HG03135 (cell line): Measurements from ENCODE around the gene APOM.

Source experiments
- ATAC-seq: cut with Tn5 transposase; IDR thresholded peaks from one replicate; pipeline ENCODE4 v1.9.1; 2021; ENCODE audit warnings: mild to moderate bottlenecking, moderate library complexity; ENCODE audit not compliant: unreplicated experiment

APOM gene

GRCh38 chr6:31676322-31676903 is 20.7 kb downstream of the APOM start:
- no peak for ATAC-seq

- no peak for ATAC-seq
These were observed 21.2 kb downstream of the APOM start for GRCh38 chr6:31676904-31677303.

DNA sequence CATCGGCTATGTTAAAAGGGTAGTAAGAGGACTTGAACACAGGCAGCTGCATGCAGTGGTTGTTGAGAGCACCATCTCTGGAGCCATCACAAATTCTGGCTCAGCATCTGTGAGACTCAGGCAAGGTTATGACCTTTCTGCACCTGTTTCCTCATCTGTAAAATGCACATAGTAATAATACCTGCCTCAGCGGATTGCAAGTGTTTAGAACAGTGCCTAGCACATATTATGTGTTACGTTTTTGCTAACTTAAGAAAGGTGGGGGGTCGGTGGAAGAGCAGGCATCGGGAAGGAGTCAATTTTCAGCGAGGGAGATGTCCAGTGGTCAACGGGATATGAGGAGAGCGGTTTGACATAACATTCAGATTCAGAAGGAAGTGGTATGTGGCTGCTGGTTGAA is 22.3 kb downstream of the APOM start:
- ATAC-seq: no peak

DNA sequence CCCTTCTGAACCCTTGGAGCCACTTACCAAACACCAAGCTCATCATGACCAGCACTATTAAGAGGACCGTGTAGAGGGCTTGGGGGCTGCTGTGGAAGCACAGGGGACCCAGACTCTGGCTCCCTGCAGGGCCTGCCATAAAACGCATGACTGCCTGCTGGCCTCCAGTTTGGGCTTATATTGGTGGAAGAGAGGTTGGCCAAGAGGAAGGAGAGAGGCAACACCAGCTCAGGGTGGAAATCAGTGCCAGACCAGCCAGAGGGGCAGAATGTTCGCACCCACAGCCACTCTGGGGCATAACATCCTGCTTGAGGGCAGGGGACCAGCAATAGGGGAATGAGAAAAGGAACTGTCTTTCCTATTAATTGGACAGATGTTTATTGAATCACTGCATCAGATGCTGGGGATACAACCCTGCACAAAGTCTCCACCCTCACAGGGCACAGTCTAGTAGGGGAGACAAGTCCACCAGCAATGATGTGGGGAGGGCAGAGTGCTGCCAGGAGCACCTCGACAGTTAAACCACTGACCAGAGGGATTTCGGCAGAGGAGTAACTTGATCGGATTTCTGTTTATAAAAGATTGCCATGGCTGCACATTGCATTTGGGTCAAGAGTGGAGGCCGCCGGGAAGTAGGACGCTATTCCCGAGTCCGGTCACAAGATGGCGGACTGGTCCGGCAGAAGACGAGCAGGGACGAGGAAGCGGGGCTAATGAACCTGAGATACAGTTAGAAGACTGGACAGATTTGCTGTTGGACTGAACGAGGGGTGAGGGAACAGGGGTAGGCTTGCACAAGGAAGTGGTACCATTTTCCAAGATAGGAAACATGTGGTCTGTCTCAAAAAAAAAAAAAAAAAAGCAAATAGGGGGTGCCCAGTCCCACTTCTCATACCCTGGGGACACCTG is 24.8 kb downstream of the APOM start, which contains the start of gene LY6G5C:
Gene LY6G5C (minus strand): TSS at position 842 of the 909 bp plus-strand sequence. CDS start 694 bp downstream, at position 148.
- ATAC-seq: no peak

DNA sequence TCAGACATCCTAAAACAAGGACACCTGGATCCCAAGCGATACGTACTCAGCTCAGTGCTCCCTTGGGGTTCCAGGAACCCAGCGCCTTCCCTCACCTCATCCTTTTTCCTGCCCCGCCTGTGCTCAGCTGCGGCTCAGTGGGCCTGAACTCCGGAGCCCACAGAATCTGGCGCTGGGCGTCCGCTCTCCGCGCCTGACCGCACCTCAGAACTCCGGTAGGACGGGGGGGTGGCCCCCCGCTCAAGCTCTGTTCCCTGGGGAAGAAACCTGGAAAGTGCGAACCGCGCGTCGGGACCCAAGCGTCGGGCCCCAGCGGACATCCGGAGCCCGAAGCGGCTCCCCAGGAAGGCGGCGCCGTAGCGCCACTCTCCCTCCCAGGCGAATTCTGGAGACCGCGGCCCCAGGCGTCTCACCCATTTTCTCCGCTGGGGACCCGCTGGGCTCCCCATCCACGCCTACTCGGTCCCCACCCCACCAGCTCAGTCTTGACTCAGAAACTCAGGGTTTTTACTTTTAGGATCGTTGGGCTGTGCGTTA is 25.5 kb downstream of the APOM start:
- ATAC-seq: no peak

DNA sequence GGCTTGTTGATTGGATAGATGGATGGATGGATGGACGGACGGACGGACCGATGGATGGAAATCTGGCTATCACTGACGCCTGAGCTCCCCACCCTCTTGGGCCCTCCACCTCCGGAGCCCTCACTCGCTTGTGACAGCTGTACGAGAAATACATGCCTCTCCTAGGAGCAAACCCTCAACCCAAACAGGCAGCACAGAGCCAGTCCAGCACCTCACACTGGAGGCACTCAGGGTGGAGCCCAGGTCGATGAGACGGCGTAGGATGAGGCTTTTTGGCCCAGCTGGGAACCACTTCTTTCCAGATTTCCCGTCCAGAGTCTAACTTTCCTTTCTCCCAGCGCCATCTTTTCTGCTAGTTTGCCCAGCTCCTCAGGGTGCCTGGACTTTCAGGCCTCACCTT is 27.9 kb downstream of the APOM start:
- no peak for ATAC-seq

GRCh38 chr6:31686483-31686882 is 30.8 kb downstream of the APOM start:
- no peak for ATAC-seq

DNA sequence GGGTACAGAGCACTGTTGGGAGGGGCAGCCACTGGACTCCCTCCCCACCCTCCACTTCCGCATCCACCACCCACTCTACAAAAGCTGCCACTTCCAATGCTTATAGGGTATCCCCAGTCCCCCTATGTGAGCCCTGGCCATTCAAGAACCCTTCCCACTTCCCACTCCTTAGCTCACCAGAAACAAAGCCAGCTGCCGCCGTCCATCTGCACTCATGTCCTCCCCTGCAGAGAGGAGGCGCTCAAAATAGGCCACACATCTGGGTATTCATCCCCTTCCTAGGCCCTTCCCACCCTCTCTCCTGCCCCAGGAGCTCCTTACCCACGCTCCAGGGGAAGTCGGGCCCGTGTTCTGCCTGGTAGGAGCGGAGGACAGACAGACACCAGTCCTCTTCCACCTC is 31.6 kb downstream of the APOM start:
- no peak for ATAC-seq

GRCh38 chr6:31687860-31688693 is 32.4 kb downstream of the APOM start:
- ATAC-seq: no peak

DNA sequence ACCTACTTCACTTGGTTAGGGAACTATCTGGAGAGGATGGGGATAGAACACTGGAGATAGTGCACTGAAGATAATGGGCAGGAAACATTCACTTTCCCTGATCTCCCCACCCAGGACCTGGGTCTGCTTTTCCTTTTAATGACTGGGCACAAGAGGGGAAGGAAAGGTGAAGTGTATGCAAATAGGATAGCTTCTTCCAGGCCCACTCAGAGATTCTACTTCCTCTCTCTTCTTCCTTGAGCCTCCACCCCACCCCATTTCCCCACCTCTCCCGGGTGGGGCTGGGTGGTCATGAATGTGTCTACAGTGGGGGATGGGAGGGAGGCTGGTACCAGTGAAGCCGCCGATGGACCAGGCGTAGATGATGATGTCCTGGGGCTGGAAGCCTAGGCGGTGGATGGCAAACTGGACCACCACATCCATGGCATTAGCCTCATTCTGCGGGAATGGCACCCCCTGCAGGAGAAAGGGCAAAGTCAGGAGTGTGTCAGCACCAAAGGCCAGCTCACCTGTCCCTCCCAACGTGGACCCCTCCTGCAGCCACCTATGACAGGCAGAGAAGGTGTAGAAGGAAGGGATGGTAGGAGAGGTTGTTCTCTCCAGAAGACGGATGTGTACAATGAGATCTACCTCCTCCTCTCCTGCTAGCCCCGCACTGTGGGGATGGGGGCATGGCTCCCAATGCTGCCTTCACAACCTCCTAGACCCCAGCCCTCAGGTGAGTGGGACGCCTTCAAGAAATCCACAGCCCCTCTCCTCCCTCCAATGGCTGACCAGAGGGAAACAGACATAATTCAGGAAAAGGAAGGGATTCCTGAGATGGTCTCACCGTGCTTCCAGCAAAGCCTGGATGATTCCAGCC is 33.8 kb downstream of the APOM start:
- no peak for ATAC-seq

- ATAC-seq: no peak
These were observed 34.8 kb downstream of the APOM start for GRCh38 chr6:31690231-31691077.

- no peak for ATAC-seq
These were observed 35.4 kb downstream of the APOM start for GRCh38 chr6:31691078-31691463.

DNA sequence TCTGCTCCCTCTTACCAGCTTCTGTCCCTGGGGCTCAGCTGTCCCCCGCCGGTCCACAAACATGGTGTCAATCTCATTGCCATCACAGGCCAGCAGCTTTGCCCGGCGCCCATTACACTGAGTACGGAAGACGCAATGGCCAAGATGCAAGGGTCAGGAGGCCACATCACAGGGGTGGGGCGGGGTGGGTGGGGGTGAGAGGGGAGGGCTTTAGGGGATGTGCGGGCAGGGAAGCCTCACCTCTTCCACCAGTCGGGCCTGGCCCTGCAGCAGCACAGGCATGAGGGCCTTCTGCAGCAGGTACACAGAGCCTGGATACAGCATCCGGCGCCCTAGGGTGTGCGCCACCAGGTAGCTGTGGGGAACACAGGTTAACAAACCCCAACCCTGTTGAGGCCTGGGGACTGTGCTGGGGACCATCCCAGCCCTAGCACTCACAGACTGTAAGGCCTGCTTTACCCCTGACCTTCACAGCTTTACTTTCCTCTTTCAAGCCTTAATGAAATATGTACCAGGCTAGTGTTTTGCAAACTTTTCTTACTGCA is 35.9 kb downstream of the APOM start:
- no peak for ATAC-seq

- no peak for ATAC-seq
These were observed 36.7 kb downstream of the APOM start for GRCh38 chr6:31692353-31692752.

DNA sequence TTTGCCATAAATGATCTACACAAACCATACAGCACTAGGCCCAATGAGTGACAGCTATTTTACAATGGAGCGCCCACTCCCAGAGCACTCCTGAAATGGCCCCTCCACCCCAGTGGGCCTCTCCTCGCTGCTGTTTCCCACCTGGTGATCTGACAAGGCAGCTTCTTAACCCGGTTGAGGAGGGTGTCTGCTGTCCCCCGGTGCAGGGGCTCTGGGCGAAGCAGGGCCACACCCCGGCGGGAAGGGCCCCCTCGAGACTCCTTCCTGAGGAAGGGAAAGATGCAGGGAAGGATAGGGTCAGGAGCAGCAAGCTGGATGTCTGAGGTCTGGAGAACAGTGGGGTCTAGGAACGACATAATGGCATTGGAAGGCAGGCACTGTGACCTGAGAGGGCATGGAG is 37.2 kb downstream of the APOM start:
- no peak for ATAC-seq

DNA sequence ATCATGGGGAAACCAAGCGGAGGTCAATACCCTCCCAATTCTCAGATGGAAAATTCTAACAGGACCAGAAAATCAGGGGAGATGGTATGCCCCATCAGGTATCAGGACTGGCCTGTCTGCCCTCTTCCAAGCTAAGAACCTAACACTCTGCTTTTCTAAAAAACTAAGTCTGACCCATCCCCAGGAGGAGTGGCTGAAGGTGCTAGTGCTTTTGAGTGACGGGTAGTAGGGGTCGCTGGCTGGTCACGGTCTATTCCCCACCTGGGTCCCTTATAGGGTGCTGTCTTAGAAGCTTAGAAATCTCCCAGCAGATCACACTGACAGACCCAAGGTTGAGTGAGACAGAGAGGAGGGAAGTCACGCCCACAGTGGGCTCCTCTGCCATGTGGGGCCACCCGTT is 37.8 kb downstream of the APOM start:
- no peak for ATAC-seq

- ATAC-seq: no peak
These were observed 41.9 kb downstream of the APOM start for GRCh38 chr6:31697555-31697954.

GRCh38 chr6:31700740-31701401 is 45.2 kb downstream of the APOM start:
- no peak for ATAC-seq
